IPS-NIHi7 (cell line): ENCODE measurements around the gene ALDH1A2.
A peak's percentile ranks its signal among the peaks of the same experiment; 100 is the strongest.

Experiments
- DNase-seq: peaks from one replicate; pipeline ENCODE4 v3.0.0; 2012; ENCODE audit warnings: mixed read lengths; ENCODE audit errors: extremely low spot score

The ALDH1A2 gene

GRCh38 chr15:57996561-57996960 is 69.0 kb downstream of the ALDH1A2 start:
- no peak for DNase-seq

GRCh38 chr15:57994221-57995049 is 71.1 kb downstream of the ALDH1A2 start:
- DNase-seq, result no peak

GRCh38 chr15:57993409-57994145 is 71.9 kb downstream of the ALDH1A2 start:
- no peak for DNase-seq

- no peak for DNase-seq
Observed at GRCh38 chr15:57992761-57993355, 72.7 kb downstream of the ALDH1A2 start.

- no peak for DNase-seq
Observed at GRCh38 chr15:57973534-57973933, 92.0 kb downstream of the ALDH1A2 start.

- no peak for DNase-seq
Observed at GRCh38 chr15:57972864-57973263, 92.6 kb downstream of the ALDH1A2 start.

- DNase-seq, result no peak
Observed at GRCh38 chr15:57969996-57970395, 95.5 kb downstream of the ALDH1A2 start.

GRCh38 chr15:57969355-57969754 is 96.2 kb downstream of the ALDH1A2 start:
- DNase-seq, result peak; percentile 25

GRCh38 chr15:57962887-57963286 is 102.6 kb downstream of the ALDH1A2 start:
- DNase-seq, result no peak

GRCh38 chr15:57961919-57962318 is 103.6 kb downstream of the ALDH1A2 start:
- no peak for DNase-seq

GRCh38 chr15:57957113-57957512 is 108.4 kb downstream of the ALDH1A2 start:
- DNase-seq, result no peak

- DNase-seq, result no peak
Observed at GRCh38 chr15:57953874-57954273, 111.6 kb downstream of the ALDH1A2 start.

- DNase-seq, result no peak
Observed at GRCh38 chr15:57951328-57951932, 114.1 kb downstream of the ALDH1A2 start.

- no peak for DNase-seq
Observed at GRCh38 chr15:57950381-57950946, 115.0 kb downstream of the ALDH1A2 start.

GRCh38 chr15:57949374-57949943 is 116.1 kb downstream of the ALDH1A2 start:
- DNase-seq, result no peak

GRCh38 chr15:57948351-57949289 is 116.9 kb downstream of the ALDH1A2 start:
- DNase-seq, result no peak

GRCh38 chr15:57947781-57948180 is 117.7 kb downstream of the ALDH1A2 start:
- peak; percentile 52 for DNase-seq

- no peak for DNase-seq
Observed at GRCh38 chr15:57947282-57947681, 118.2 kb downstream of the ALDH1A2 start.

- no peak for DNase-seq
Observed at GRCh38 chr15:57946491-57947048, 118.9 kb downstream of the ALDH1A2 start.

GRCh38 chr15:57945616-57946015 is 119.9 kb downstream of the ALDH1A2 start:
- DNase-seq, result no peak
